HepG2 (cell line): Measurements from ENCODE around the gene NLRX1. TPM values are rescaled to one million over a fixed set of nuclear protein-coding genes. Genes with fewer than 3 reads are reported as not detected.
A peak's percentile ranks its signal among the peaks of the same experiment; 100 is the strongest.

Experiments used
- ARID5B ChIP-seq: IDR thresholded peaks from 2 replicates; pipeline ENCODE4 v1.4.0; 2020; ENCODE audit warnings: mild to moderate bottlenecking, missing genetic modification reagents
- CBX1 ChIP-seq: IDR thresholded peaks from one replicate; pipeline ENCODE4 v1.6.1; 2016; ENCODE audit warnings: antibody characterized with exemption, low read depth
- CCAR2 ChIP-seq: fragments of 200-400 bp; formaldehyde crosslinking; optimal IDR thresholded peaks from 2 replicates; pipeline ENCODE3; 2018; ENCODE audit warnings: low read depth, mild to moderate bottlenecking, low read length, moderate library complexity
- CSRNP2 ChIP-seq: sonication (generic); formaldehyde crosslinking; conservative IDR thresholded peaks from 2 replicates; pipeline ENCODE4 v1.8.0; 2022; ENCODE audit warnings: low read depth, missing genetic modification reagents
- EEA1 ChIP-seq: sonication (generic); formaldehyde crosslinking; IDR thresholded peaks from 2 replicates; pipeline ENCODE4 v1.5.1; 2020; ENCODE audit warnings: mild to moderate bottlenecking, missing genetic modification reagents, borderline replicate concordance
- ELF4 ChIP-seq: sonication (generic); formaldehyde crosslinking; IDR thresholded peaks from 2 replicates; pipeline ENCODE4 v1.5.0; 2020; ENCODE audit warnings: missing genetic modification reagents, mild to moderate bottlenecking, moderate library complexity, borderline replicate concordance
- NR2F2 ChIP-seq: IDR thresholded peaks from 2 replicates; pipeline ENCODE4 v1.6.1; 2012; ENCODE audit warnings: low read depth, inconsistent platforms, borderline replicate concordance
- RARA ChIP-seq: IDR thresholded peaks from 2 replicates; pipeline ENCODE4 v1.6.1; 2016; ENCODE audit warnings: missing genetic modification reagents, missing compliant biosample characterization
- SIX1 ChIP-seq: sonication (generic); formaldehyde crosslinking; IDR thresholded peaks from 2 replicates; pipeline ENCODE4 v1.4.0; 2020; ENCODE audit warnings: missing genetic modification reagents, borderline replicate concordance
- ZFP36L2 ChIP-seq: sonication (generic); formaldehyde crosslinking; IDR thresholded peaks from 2 replicates; pipeline ENCODE4 v1.4.0; 2020; ENCODE audit warnings: missing genetic modification reagents
- ZFX ChIP-seq: sonication (generic); formaldehyde crosslinking; IDR thresholded peaks from 2 replicates; pipeline ENCODE4 v1.4.0; 2020; ENCODE audit warnings: mild to moderate bottlenecking, low read depth, missing genetic modification reagents, moderate library complexity
- ZNF407 ChIP-seq: sonication (generic); formaldehyde crosslinking; IDR thresholded peaks from one replicate; pipeline ENCODE4 v1.5.1; 2020; ENCODE audit warnings: mild to moderate bottlenecking, missing genetic modification reagents; ENCODE audit errors: not compliant biosample characterization
- ZNF550 ChIP-seq: sonication (generic); formaldehyde crosslinking; IDR thresholded peaks from 2 replicates; pipeline ENCODE4 v1.4.0; 2020; ENCODE audit warnings: mild to moderate bottlenecking, missing genetic modification reagents, borderline replicate concordance
- ZNF740 ChIP-seq: sonication (generic); formaldehyde crosslinking; IDR thresholded peaks from 2 replicates; pipeline ENCODE4 v1.4.0; 2020; ENCODE audit warnings: missing genetic modification reagents
- polyA plus RNA-seq, 8 experiments: library from polyadenylated mRNA; depleted of rRNA in 3 of 8; stranded (reverse) in 7 of 8; unstranded in 1 of 8; fragments of >200 nt; fragmentation: Illumina TruSeq in 4 of 8; extraction: Trizol in 4 of 8; gene quantifications; 2 replicates each; pipeline versions ENCODE4 v1.2.1 to v1.2.3, GENCODE V29; 2011 to 2016; ENCODE audit warnings: low read depth in 4 of 8, missing spikeins in 1 of 8, mixed read lengths in 1 of 8; ENCODE audit not compliant: insufficient read depth in 1 of 8
- total RNA-seq, 5 experiments: library from RNA; depleted of rRNA; stranded (reverse); fragments of >200 nt; fragmentation: Illumina TruSeq; extraction: Trizol; gene quantifications; 2 replicates each; pipeline ENCODE4 v1.2.3, GENCODE V29; 2016; ENCODE audit warnings: low read depth in 1 of 5

Gene NLRX1
- total and polyA plus RNA-seq, 2 of the 13 experiments (the other 11 are each of a cell fraction or from before 2014, with no cell fraction given) = 8.7 to 11.0 TPM

- TF ChIP-seq CBX1 (peak; percentile 51), ELF4 (no peak), ZNF550 (CRISPR knock-in tag) (no peak), ZNF740 (0 out of 2 replicates have a peak, but pooled peaks have one; percentile 59), RARA (CRISPR knock-in tag) (0 out of 2 replicates have a peak, but pooled peaks have one; percentile 30), CSRNP2 (no peak), NR2F2 (no peak), ZFP36L2 (CRISPR knock-in tag) (no peak), CCAR2 (no peak), SIX1 (CRISPR knock-in tag) (no peak), ZNF407 (CRISPR knock-in tag) (no peak), ARID5B (CRISPR knock-in tag) (peak; percentile 43), ZFX (CRISPR knock-in tag) (peak; percentile 85), EEA1 (peak; percentile 72; the same call in 1 of the 2 replicates)
Measured at GRCh38 chr11:119121008-119121810, 47.3 kb upstream of the NLRX1 start, which contains the start of gene HINFP (continued).
